Pericardium fibroblast (primary cell): ENCODE data around the gene KLRK1. TPM values are rescaled to one million over a fixed set of nuclear protein-coding genes. Genes with fewer than 3 reads are reported as not detected.

ENCODE experiments used
- total RNA-seq: library from RNA; depleted of rRNA; stranded (reverse); fragments of >200 nt; gene quantifications from 2 replicates; pipeline ENCODE4 v1.2.3, GENCODE V29; 2015

The KLRK1 gene
- not detected in 2 replicates for total RNA-seq

GRCh38 chr12:10389904-10390303 lies at the start of gene KLRK1:
TSS of gene KLRK1 (minus strand) at chr12:10390041. CDS start at chr12:10388810, 1,231 bp downstream.

DNA sequence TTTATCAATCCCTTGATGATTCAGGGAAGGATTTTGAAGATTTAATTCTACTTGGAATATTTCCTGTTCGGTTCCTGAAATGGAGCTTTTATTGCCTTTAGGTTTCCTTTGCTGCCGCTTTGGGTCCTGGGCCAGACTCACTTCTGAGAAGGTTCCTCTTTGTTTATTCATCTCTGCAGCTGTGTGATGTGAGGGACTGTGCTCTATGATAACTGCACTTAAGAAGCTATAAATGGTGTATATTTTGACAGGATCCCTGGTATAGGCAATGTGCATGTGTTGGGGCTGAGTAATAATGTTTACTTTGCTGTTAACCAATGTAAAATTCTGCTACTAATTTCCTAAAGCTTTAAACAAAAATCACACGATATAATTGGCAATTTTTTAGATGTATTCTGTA lies 46.0 kb upstream of the KLRK1 start, which contains the start of gene KLRC2:
KLRC2 (minus strand) TSS at position 195 of the 400 bp plus-strand sequence; CDS start at position 171, 24 bp downstream.

DNA sequence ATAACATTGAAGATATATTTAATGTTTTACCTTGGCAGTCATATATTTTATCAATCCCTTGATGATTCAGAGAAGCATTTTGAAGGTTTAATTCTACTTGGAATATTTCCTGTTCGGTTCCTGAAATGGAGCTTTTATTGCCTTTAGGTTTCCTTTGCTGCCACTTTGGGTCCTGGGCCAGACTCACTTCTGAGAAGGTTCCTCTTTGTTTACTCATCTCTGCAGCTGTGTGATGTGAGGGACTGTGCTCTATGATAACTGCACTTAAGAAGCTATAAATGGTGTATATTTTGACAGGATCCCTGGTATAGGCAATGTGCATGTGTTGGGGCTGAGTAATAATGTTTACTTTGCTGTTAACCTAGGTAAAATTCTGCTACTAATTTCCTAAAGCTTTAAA lies 30.5 kb upstream of the KLRK1 start, which contains the start of gene KLRC3:
KLRC3 (minus strand) TSS at position 262 of the 400 bp plus-strand sequence; CDS start at position 217, 45 bp downstream.

GRCh38 chr12:10409392-10409791 lies 19.6 kb upstream of the KLRK1 start, which contains the start of gene KLRC4:
TSS of gene KLRC4 (minus strand) at chr12:10409757. CDS start at chr12:10409575, 182 bp downstream.

Other genes with a start within 250 kb of the KLRK1 start
- gene OLR1, start 217.9 kb downstream of the KLRK1 start, total RNA-seq, result 3.2 and 5.1 TPM in 2 replicates
- 0.17 and 0.82 TPM in 2 replicates for gene TMEM52B, start 211.0 kb downstream of the KLRK1 start, total RNA-seq
- gene GABARAPL1, start 177.2 kb downstream of the KLRK1 start, total RNA-seq, result 45.0 and 48.0 TPM in 2 replicates
- not detected in 2 replicates for gene KLRD1, start 82.2 kb downstream of the KLRK1 start, total RNA-seq
- not detected in 2 replicates for gene KLRC4, start 19.7 kb upstream of the KLRK1 start, total RNA-seq
- not detected in 2 replicates for gene KLRC3, start 30.6 kb upstream of the KLRK1 start, total RNA-seq
- gene KLRC2, start 46.0 kb upstream of the KLRK1 start, total RNA-seq, result not detected in 2 replicates
- gene KLRC1, start 63.3 kb upstream of the KLRK1 start, total RNA-seq, result not detected in 2 replicates
- 0.35 and 6.4 TPM in 2 replicates for gene EIF2S3B, start 115.8 kb upstream of the KLRK1 start, total RNA-seq
- gene MAGOHB, start 223.6 kb upstream of the KLRK1 start, total RNA-seq, result 10.0 and 28.9 TPM in 2 replicates